IPS-NIHi7 (cell line): ENCODE measurements around the gene CELSR2.
"Not testable (repeated sequence)": the region's sequence is repeated elsewhere in the genome, so short reads cannot be mapped to it uniquely, and the experiment has no call there.

Experiments used
- DNase-seq: peaks from one replicate; pipeline ENCODE4 v3.0.0; 2012; ENCODE audit warnings: mixed read lengths; ENCODE audit errors: extremely low spot score

Gene CELSR2

DNA sequence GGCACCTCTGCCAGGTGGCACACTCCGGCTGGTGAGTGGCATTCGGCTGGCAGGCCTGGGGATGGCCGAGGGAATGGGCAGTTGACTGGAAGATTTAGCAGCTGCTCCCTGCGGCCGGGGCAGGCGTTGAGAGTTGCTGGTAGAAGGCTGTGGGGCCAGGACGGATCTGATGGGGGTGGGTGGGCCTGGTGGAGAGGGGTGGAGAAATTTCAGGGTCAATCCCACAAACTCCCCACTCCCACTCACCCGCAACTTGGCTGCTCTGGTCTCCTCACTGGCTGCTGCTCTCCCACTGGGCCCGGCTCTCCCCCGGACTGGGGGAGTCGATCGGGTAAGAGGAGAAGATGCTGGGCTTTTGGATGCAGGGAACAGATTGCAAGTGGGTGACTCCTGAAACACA lies 31.5 kb downstream of the CELSR2 start:
- DNase-seq, result no peak

DNA sequence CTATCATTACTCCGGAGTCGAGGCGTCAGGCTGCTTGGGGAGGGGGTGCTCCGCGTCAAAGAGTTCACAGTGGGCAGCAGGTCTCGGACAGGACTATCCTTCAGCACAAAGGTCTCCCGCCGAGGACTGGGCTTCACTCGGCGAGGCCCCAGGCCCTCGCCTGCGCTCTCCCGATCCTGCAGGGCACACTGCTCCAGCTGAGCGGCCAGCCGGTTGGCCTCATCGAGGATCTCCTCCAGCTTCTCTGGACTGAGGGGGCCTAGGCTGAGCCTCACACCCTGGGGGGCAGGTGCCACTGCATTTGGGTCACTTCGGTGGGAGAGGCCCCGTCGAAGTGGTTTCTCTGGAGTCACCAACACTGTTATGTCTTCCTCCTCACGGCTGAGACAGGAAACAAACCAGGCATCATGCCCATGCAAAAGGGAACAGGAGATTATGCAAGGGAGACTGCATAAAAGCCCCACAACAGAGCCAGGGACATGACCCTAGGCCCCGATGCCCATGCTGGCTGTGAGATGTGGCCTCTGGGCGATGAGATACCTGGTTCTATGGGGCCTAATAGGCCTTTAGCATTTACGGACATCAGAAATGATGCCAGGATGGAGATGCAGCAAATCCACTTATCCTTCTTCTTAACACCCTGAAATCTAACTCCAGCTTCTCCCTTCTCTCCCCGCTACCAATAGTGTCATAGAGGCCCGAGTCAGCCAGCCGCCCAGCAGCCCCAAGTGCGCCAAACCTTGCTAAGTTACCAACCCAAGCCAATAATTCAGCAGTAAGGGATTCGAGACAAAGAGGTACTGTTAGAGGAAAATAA lies 32.5 kb downstream of the CELSR2 start:
- no peak for DNase-seq

DNA sequence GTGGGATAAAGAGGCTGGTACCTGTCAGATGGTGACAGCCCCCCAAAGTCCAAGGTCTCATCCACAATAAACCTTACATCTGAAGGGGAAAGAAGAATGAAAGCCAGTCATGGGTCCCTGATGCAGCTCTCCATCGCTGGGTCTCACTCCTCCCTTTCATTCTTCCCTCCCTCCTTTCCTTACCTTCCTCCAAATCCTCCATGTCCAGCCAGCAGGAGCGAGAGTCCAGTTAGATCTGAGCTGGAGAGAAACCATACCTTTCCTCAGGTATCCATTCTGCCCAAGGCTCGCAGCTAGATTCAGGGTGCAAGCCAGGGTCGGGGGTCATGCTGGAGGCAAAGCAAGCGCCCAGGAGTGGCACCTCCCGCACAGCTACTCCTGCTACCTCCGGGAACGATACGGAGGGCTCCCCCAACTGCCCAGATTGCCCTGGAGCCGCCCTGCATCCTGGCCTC lies 33.2 kb downstream of the CELSR2 start:
- DNase-seq, result peak; percentile 65

DNA sequence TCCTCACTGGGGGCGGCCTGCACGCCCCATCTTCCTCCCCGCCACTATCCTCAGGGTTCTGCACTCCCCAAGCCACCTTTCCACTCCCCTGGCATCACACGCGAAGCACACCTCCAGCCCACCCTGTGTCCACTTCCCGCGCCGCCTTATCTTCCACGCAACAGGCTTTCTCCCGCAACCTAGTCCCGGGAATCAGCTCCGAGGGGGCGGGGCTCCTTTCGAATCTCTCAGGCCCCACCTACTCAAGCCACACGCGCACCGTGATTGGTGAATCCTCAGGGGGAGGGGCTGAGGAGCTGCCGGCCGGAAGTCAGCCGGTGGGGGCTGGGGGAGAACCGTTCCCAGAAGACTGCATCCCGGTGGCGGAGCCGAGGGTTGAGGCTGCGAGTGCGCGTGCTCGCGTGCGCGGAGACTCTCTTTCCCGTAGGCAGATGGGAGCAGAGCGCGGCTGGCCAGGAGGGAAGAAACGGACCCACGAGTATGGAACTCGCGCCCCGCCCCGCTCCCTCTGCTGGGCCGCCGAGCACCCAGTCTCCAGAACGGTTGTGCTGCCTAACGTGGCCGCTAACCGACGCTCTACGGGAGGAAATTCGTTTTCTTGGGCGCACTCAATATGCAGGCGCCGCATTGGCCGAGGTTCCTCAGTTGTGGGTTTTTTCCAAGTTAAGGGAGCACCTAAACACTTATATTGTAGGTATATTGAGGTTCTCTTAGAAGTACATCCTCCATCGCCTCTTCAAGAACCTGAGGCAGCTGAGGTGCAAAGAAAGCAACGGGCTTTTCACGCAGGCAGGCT lies 33.8 kb downstream of the CELSR2 start, which contains the start of gene PSRC1:
TSS of gene PSRC1 (minus strand) at position 194 of the 796 bp plus-strand sequence.
- DNase-seq, result peak; percentile 99

DNA sequence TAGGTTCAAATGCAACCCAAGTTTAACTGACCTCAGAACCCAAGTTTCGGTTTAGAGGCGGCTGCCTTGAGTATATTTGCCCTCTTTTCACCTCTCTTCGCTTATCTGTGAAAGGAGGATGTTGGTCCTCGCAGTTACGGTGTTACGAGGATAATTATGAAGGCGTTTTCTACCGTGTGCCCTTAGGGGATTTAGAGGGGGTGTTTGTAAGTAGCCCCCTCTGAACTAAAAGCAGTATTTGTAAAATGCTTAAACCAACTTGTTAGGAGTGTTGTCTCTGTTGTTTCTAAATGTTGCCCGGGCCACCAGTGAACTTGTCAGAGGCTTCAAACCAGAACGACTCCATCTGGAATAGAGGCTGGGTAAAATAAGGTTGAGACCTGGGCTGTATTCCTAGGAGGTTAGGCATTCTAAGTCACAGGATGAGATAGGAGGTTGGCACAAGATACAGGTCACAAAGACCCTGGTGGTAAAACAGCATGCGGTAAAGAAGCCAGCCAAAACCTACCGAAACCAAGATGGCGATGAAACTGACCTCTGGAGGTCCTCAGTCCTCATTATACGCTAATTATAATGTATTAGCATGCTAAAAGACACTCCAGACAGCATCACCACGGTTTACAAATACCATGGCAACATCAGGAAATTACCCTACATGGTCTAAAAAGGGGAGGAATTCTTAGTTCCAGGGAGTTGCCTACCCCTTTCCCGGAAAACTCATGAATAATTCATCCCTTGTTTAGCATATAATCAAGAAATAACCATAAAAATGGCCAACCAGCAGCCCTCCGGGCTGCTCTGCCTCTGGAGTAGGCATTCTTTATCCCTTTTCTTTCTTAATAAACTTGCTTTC lies 34.6 kb downstream of the CELSR2 start:
- DNase-seq, result no peak

DNA sequence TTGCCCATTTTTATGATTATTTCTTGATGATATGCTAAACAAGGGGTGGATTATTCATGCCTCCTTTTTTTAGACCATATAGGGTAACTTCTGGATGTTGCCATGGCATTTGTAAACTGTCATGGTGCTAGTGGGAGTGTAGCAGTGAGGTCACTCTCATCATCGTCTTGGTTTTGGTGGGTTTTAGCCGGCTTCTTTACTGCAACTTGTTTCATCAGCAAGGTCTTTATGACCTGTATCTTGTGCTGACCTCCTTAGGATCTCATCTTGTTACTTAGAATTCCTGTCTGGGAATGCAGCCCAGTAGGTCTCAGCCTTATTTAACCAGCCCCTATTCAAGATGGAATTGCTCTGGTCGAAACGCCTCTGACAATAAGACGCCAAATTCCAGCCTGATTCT lies 37.4 kb downstream of the CELSR2 start:
- DNase-seq, result not testable (repeated sequence)

DNA sequence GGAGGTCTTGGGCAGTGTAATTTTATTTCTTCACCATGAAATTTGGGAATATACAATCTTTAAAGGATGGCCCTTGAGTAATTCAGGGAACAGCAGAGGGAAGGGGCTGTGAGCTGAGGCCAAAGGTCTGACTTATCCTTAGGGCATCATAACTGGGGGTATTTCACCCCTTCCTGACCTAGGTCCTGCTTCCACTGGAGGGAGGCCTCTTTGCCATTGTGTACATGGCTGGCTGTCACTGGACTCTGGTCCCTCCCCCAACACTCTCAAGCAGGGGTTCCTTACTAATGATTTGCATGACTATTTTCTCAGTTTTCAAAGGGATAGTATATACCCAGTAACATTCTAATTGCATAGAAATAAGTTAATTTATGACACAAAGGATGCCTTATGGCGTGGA lies 40.8 kb downstream of the CELSR2 start:
- DNase-seq, result no peak

DNA sequence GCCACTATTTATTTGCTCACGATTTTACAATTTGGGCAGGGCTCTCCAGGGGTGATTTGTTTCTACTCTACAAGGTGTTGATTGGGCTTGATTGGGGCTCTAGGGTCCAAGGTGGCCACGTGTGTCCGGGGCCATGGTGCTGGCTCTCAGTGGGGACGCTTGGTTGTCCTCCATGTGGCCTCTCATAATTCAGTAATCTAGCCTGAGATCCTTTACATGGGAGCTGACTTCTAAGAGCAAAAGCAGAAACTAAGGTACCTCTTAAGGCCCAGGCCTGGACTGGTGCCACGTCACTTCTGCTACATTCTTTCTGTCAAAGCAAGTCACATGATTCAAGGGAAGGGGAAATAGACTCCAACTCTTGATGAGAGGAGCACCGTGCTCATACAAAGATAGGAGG lies 41.7 kb downstream of the CELSR2 start:
- no peak for DNase-seq

DNA sequence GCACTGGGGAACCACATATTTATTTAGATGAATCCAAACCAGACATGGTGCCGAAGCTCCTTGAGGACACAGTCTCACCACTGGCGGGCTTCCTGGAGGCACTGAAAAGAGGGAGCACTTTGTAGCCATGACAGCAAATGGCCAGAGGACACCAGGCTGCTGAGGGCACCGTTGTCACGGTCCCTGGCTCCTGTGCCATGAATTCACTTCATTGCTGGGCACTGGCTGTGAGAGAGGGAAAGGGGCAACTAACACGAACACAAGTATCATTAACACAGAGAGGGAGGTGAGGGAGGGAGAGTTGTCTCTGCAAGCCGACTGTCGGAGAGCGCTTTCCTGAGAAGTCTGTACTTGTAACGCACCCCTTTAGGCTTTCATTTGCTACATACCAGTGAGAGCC lies 43.0 kb downstream of the CELSR2 start:
- no peak for DNase-seq

DNA sequence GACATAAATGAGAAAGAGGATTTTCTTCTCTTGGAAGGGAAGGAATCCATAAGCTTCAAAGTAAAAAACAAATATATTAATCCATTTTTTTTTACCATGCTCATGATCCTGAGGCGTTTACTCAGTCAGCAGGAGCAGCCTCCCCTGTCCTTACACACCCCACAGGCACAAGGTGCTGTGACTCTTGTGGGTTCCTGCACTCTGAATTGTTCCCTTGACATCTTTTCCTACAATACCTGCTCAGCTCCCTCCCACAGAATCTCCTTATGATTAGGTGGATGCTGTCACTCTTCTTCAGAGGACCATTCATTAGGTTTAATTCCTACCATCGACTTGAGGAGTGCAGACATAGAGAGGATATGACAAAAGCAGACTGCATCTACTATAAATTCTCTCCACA lies 43.7 kb downstream of the CELSR2 start:
- DNase-seq, result no peak

DNA sequence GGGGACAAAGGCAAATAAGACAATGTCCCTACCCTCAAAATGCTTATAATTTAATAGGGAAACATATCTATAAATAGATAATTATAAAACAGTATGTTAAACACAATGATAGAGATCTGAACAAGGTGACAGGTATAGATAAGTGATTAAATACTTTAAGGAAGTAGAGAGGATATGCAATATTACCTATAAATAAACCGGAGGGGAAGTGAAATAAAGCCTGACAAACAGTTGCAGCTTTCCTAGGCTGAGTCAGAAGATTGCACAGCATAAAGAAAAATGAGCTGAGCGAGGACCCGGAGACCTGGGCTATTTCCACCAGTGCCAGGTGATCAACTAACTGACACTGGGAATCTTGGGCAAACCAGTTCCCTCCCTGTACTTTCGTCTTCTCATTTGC lies 45.1 kb downstream of the CELSR2 start:
- no peak for DNase-seq

DNA sequence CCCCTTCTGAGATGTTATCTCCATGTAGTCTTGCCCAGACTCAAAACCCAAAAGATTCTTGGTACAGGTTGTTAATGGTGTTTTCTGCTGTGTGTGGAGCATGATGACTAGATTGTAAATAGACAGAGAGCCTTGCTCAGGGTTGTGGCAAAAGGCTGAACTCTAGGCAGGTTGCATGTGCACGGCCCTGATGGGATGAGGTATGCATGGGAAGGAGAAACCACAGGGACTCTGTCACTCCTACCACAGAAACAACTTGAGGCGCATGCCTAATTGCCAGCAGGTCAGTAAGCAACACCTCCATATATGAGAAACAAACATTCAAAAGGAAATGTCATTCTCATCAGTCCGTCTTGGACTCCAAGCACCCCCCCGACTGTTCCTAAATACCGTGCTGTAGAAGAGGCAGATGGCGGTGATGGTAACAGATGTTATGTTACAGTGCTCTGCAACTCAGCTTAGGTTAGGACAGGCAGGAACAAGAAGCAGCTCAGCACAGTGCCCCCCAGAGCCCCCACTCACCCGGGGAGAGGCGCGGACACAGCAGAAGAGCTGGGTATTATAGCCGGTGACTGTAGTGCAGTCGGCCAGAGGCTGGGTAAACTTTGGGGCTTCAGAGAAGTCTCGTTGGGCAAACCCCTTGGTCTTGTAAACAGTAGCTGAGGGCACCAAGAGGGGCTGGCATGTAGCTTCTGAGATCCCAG lies 46.5 kb downstream of the CELSR2 start:
- no peak for DNase-seq

DNA sequence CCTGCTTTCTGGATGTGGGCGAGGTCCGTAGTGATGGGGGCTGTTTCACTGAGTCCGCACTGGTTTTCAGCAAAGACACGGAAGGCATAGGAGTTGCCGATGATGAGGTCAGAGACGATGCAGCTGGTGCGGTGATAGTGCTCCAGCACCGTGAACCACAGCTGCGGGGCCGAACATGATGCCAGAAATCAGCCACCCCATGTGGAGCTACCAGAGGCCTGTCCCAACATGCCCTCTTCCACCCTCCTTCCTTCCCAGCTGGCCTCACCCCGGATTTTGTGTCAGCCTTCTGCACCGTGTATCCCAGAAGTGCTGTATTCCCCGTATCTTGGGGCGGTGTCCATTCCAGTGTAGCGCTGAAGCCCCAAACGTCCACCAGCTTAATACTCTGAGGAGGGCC lies 47.4 kb downstream of the CELSR2 start:
- no peak for DNase-seq

DNA sequence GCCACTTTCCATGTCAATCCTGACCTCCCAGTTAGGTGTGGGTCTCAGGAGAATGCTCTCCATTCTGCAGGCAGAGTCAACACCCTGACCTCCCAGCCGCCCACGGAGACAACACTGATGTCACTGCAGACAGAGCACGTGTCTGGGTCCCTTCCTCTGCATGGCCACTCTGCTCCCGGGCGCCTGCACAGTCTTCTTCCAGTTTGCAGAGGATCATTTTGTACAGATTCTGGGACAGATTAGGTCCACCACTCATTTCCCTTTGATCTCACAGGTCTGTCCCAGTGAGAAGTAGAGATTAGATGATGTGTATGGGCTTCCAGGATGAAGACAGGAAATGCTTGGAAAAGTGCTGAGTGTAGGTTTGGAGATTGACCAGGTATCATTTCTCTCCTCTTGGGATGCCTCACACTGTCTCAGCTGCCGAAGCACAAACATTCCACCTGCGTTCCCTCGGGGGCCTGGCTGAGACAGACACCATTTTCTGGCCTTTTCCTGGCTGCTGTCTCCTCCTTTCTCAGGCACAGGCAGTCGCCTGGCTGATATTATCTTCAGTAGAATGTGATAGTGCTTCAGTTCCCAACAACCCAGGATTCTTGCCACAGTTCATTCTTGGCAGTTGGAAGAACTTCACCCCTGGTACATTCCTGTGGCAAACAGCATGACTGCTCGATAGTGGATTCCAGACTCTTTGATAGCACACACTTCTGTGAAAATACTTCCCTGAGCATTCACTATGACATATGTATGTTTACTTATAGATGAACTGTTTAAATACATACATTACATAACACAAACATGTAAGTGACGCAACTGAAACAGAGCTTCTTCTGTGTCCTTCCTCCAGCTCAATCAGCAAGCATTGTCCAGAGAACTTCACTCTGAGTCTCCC lies 49.6 kb downstream of the CELSR2 start:
- no peak for DNase-seq

DNA sequence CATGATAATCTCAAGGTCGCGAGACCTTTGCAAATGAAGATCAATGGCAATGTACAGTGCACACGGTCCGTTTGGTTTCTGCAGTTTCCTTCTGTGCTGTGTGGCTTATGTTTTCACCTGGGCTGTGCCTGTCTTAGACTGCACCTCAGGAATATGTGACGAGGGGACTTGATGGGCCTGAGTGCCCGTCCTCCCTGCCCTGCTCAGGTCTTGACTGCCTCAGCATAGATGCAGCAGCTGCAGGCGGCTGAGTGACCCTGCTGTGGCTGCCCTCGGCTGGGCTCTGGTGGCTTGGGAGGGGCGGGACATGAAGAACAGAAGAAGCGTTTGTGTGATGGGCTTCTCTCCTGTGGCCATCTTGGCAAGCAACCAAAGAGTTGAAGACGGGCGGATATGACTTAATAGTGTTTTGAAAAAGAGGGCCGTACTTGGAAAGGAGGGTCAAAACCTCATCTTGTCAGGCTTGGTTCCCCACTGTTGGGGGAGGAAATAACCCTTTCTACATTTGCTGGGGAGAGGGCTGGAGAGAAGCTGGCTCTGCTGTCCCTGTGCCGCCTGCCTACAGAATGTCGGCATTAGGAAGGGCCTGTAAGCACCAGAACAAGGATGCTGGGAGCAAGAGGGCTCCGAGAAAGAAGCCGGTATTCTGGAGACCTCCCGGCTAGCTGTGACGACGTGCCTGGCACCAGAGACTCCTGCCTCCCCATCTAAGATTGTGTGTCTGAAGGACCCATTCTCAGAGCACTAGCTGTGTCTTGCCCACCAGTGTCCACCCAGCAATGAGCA lies 50.4 kb downstream of the CELSR2 start:
- DNase-seq, result no peak

DNA sequence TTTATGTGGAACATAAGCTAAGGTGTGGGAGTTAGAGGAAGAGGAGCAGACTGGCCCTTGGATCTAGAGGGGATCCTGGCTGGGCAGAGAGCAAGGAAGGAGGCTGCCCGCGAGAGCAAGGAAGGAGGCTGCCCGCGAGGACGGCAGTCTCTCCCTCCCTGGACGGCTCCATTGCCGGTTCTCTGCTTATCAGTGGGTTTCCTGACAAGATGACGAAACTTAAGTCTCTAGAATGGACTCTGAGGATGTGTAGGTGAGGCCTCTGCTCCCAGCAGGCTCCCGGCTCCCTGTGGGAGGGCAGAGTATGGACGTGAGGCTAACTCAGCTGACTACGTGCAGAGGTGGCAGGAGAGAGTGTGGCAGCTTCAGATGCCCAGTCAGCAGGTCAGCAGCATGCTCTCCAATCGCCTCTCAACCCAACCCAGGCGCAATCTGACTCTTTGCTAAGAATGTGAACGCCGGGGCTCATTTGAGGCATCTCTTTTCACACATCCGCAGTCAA lies 51.4 kb downstream of the CELSR2 start:
- no peak for DNase-seq

DNA sequence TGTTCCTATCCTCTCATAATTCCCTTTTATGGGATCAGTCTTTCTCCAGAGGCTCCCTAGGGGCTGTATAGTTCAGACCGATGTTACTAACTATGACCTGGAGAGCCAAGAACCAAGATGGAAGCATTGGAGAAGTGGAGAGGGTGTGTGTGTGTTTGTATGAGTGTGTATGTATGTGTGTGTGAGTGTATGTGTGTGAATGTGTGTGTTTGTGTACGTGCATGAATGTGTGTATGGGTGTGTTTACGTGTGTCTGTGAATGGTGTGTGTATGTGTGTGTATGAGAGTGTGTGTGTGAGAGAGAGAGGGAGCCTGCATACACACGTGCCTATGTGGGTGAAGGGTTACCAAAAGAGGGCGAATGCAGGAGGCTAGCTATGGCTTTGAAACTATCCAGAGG lies 52.5 kb downstream of the CELSR2 start:
- DNase-seq, result no peak

DNA sequence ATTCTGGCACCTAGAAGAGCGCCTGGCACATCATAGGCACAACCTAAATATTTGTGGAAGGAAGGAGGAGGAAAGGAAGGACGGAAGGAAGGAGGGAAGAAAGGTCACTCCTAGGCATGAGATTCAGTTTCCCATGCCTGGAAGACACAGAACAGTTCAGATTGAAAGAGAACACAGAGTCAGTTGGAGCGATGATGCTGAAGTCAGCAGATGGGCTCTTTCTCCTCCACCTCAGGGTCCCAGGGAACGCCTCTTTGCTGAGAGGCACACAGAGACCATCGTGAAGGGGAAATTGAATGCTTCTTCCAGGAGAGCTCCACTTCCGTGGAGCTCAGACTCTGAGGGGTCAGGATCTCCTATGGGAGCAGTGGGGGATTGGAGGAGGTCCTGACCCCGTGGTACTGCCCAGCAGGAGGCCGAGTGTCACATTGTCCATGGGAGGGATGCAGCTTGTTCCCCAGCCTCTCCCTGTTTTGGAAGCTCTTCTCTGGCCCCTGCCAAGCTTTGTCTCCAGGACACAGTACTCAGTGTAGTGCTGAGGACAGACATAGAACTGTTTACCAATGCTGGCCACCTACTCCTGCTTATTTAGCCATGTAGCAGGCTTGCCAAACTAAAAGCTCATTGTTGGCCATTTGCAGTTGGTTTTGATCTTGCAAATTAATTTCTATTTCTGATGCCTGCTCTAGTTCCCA lies 55.0 kb downstream of the CELSR2 start:
- DNase-seq, result no peak

DNA sequence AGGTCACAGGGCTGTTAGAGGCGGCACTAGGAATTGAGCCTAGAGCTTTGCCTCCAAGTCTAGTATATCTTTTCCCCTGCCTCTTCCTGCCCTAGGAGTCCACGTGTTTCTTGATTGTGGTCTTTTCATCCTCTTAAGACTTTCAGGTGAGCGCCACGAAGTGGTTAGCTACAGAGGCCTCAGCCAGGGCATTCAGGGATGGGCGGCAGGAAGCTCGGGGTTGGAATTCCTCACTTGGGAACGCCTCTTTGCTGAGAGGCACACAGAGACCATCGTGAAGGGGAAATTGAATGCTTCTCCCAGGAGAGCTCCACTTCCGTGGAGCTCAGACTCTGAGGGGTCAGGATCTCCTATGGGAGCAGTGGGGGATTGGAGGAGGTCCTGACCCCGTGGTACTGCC lies 56.7 kb downstream of the CELSR2 start:
- peak; percentile 50 for DNase-seq
